Choroid plexus epithelial cell (primary cell): ENCODE measurements around the gene COQ7.

ENCODE experiments used
- DNase-seq: peaks from one replicate; pipeline ENCODE4 v3.0.0-alpha.2; 2010; ENCODE audit warnings: low read depth
- H3K4me3 ChIP-seq: 2 replicates; pipeline ENCODE4 v1.5.1; 2011; ENCODE audit warnings: low read depth, mild to moderate bottlenecking, control low read depth, low read length, moderate library complexity
- TF ChIP-seq, protein P1 (sequence below): conservative IDR thresholded peaks from 2 replicates; pipeline ENCODE4 v1.5.1; 2011; ENCODE audit warnings: low read depth, mild to moderate bottlenecking, control low read depth, inconsistent platforms, low read length, moderate library complexity

Gene COQ7

DNA sequence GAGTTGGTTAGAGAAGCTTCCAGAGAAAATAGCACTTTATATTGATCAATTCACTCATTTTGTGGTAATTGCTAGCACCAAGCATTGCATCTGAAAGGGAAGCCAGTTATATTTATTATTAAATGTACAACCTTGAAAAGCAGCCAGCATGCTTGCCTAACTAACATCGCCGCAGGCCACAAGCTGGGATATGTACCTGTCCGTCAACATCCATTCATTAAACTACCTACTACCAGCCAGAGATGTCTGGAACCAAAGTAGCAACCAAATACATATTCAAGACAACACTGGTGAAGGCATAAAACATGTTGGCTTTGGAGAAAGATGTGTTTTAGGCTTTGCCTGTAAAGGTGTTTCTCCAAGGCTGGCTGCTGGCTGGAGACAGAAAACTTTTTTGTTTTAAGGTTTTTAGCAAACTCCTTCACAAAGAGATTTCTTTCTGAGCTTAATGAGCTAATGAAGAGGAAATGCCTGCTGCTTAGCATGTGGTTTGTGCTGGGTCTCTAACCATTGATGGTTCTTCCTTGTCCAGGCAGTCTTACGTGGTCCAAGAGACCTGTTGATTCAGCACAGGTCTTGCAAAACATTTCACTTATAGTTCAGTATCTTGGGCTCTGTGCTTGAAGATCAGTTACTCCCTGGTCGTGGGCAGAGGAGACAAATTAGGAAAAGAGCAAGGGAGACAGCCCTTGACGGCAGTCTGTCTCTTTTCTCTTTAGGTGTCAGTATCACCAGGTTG is 49.5 kb downstream of the COQ7 start:
- H3K4me3 ChIP-seq, result peak overlapping the region; percentile 20
- TF ChIP-seq, protein P1, sequence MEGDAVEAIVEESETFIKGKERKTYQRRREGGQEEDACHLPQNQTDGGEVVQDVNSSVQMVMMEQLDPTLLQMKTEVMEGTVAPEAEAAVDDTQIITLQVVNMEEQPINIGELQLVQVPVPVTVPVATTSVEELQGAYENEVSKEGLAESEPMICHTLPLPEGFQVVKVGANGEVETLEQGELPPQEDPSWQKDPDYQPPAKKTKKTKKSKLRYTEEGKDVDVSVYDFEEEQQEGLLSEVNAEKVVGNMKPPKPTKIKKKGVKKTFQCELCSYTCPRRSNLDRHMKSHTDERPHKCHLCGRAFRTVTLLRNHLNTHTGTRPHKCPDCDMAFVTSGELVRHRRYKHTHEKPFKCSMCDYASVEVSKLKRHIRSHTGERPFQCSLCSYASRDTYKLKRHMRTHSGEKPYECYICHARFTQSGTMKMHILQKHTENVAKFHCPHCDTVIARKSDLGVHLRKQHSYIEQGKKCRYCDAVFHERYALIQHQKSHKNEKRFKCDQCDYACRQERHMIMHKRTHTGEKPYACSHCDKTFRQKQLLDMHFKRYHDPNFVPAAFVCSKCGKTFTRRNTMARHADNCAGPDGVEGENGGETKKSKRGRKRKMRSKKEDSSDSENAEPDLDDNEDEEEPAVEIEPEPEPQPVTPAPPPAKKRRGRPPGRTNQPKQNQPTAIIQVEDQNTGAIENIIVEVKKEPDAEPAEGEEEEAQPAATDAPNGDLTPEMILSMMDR, result no peak

DNA sequence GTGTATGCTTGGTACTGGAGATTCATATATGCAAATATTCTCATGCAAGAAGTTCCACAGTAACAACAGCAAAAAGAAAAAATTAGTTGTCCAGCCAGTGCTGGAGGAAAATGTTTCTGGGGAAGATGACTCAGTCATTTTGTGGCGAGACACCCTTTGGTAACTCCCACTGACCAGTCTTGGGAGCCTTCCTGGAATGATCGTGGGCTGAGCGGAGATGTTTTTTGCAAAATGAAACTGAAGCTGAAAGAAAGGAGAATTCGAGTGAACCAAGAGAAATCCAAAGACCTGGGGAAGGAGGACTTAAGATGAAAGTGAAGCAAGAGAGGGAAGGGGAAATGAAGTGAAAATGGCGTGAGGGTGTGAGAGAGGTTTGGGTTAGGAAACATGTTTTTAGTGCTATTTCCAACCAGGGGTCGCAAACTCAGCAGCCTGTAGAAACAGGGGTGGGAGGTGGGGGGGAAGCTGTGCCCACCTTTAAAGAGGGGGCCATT is 51.6 kb downstream of the COQ7 start:
- TF ChIP-seq, protein P1, result no peak
- H3K4me3 ChIP-seq, result peak overlapping the region; percentile 52
- DNase-seq, result peak; percentile 97

More for the DNA sequence above, 49.5 kb downstream of the COQ7 start:
- DNase-seq, result peak; percentile 72

DNA sequence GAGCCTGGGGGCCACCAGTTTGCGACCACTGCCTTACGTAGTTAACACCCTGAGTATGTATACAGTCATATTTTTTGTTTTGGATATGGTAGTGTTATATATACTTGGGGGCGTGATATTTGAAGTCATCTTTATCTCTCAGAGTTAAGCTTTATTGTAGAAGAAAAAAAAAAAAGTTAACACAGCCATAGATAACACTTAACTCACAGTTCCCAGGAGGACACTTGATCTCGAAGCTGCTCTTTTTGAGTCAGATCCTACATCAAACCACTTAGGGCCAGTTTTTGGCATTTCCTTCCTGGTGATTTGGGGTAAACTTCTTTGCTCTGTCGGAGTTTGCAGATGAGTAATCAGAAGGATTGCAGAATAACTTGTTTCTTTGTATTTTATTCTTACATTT is 52.1 kb downstream of the COQ7 start:
- TF ChIP-seq, protein P1, result no peak
- peak; percentile 90 for DNase-seq
- H3K4me3 ChIP-seq, result peak overlapping the region; percentile 52

DNA sequence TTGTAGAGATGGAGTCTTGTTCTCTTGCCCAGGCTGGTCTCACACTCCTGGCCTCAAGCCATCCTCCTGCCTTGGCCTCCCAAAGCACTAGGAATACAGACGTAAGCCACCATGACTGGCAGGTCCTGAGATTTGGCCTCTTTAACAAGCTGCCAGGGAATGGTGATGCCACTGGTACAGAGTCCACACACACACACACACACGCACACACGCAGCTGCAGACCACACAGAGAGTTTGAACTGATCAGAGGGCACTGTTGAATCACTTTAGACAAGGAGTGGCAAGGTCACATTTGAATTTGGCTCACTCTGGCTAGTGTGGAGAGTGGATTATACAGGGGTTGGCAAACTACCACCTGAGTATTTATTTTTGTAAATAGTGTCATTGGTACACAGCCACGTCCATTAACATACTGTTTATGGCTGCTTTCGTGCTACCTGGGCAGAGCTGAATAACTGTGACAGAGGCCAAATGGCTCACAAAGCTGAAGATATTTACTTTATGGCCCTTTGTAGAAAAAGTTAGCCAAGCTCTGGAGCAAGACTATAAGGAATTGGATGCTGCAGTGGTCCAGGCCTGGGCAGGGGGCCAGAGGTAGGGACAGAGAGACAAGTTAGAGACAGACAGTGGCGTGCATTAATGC is 56.2 kb downstream of the COQ7 start:
- TF ChIP-seq, protein P1, result no peak
- DNase-seq, result no peak
- H3K4me3 ChIP-seq, result no peak overlapping the region

DNA sequence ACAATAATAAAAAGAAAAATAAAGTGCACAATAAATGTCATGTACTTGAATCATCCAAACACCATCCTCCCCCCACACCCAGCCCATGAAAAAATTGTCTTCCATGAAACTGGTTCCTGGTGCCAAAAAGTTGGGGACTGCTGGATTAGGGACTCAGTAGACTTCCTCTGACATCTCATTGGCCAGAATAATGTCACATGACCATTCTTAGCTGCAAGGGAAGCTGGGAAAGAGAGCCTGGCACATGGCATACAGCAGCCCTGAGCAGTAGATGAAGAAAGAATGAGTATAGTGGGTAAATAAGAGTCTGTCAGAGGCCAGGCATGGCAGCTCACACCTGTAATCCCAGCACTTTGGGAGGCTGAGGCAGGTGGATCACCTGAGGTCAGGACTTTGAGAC is 58.9 kb downstream of the COQ7 start:
- TF ChIP-seq, protein P1, result no peak

DNA sequence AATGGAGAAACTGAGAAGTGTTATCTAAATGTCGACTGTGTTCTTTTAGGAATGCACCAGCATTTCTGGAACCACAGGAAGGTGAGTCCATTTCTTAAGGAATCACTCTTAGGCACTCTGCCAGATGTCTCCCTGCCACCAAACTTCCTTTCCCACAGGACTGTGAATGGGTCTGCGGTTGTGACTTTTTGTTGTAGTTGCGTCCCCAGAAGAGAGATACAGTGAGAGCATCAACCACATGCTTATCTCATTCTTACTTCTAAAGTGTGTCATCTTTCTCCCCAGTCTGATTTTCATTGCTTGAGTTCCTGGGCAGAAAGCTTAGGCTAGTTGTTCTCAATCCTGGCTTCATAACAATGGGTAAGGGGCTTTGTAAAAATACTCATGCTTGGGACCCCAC is 59.8 kb downstream of the COQ7 start:
- TF ChIP-seq, protein P1, result no peak
- no peak overlapping the region for H3K4me3 ChIP-seq
- DNase-seq, result no peak

More for the DNA sequence above, 58.9 kb downstream of the COQ7 start:
- H3K4me3 ChIP-seq, result no peak overlapping the region
- no peak for DNase-seq
